Spinal cord (tissue), 10 donors: Measurements from ENCODE around the gene LRMDA. TPM values are rescaled to one million over a fixed set of nuclear protein-coding genes. Genes with fewer than 3 reads are reported as not detected.

Experiments
- DNase-seq, 6 donors: peaks; one replicate each; pipeline versions ENCODE4 v3.0.0 to v3.0.0-alpha.2; 2013 to 2015; ENCODE audit warnings: low spot score in 6 of 6, low read depth in 4 of 6
- H3K27ac ChIP-seq: one replicate; pipeline ENCODE4 v1.5.1; 2013; ENCODE audit warnings: low read depth, low read length, control low read depth
- H3K27me3 ChIP-seq: one replicate; pipeline ENCODE4 v1.6.1; 2013; ENCODE audit warnings: low read length; ENCODE audit not compliant: control insufficient read depth, insufficient read depth
- H3K36me3 ChIP-seq: one replicate; pipeline ENCODE4 v1.6.1; 2013; ENCODE audit warnings: low read length; ENCODE audit not compliant: control insufficient read depth, insufficient read depth
- H3K4me1 ChIP-seq: one replicate; pipeline ENCODE4 v1.6.1; 2013; ENCODE audit warnings: low read length; ENCODE audit not compliant: control insufficient read depth, insufficient read depth
- H3K4me3 ChIP-seq: one replicate; pipeline ENCODE4 v1.5.1; 2013; ENCODE audit warnings: low read depth, low read length, control low read depth
- H3K9me3 ChIP-seq: one replicate; pipeline ENCODE4 v1.6.1; 2013; ENCODE audit warnings: low read length; ENCODE audit not compliant: control insufficient read depth, insufficient read depth
- WGBS: methylation state at CpG from one replicate; pipeline ENCODE4 v1.1.5; 2013; ENCODE audit warnings: missing lambda C conversion rate; ENCODE audit not compliant: insufficient coverage; 5-methylcytosine and 5-hydroxymethylcytosine counted together
- polyA plus RNA-seq, 2 donors: library from polyadenylated mRNA; unstranded; fragments of 120-200 nt; gene quantifications; one replicate each; pipeline ENCODE4 v1.2.1, GENCODE V29; 2013; ENCODE audit not compliant: insufficient read length in 2 of 2
- total RNA-seq, 2 donors: library from RNA; depleted of rRNA in 1 of 2; stranded (reverse); fragments of 120-200 nt in 1 of 2; fragments of >200 nt in 1 of 2; gene quantifications; one replicate each; pipeline versions ENCODE4 v1.2.3 to v1.2.4, GENCODE V29; 2013 to 2014
- donor health status: healthy.

Gene LRMDA
- total and polyA plus RNA-seq, 4 donors: 5.6 to 9.9 (median 7.2) TPM

DNA sequence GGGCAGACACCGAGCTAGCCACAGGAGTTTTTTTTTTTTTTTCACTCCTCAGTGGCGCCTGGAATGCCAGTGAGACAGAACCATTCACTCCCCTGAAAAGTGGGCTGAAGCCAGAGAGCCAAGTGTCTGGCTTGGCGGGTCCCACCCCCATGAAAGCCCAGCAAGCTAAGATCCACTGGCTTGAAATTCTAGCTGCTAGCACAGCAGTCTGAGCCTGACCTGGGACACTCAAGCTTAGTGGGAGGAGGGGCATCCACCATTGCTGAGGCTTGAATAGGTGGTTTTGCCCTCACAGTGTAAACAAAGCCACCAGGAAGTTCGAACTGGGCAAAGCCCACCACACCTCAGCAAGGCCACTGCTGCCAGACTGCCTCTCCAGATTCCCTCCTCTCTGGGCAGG is 144.5 kb downstream of the LRMDA start:
- no peaks in the 10 kb centered on the region for H3K36me3 ChIP-seq
- no peak for DNase-seq
- no peaks in the 10 kb centered on the region for H3K27me3 ChIP-seq
- no peaks in the 10 kb centered on the region for H3K4me1 ChIP-seq
- H3K27ac ChIP-seq: no peak overlapping the region
- no peak overlapping the region for H3K4me3 ChIP-seq
- WGBS: 57% methylated on average over 1 of the region's 4 CpGs
- H3K9me3 ChIP-seq: peaks cover 4% of the 10 kb centered on the region

DNA sequence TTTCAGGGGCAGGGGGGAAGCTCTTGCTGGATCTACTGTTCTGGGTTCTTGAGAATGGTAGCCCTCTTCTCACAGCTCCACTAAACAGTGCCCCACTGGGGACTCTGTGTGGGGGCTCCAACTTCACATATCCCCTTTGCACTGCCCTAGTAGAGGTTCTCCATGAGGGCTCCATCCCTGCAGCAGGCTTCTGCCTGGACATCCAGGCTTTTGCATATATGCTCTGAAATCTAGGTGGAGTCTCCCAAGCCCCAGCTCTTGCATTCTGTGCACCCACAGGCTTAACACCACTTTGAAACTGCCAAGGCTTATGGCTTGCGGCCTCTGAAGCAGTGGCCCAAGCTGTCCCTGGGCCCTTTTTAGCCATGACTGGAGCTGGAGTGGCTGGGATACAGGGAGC is 150.7 kb downstream of the LRMDA start:
- H3K27me3 ChIP-seq: no peaks in the 10 kb centered on the region
- no peak for DNase-seq
- 100% methylated on average over 1 of the region's 1 CpG for WGBS
- peaks cover 9% of the 10 kb centered on the region for H3K9me3 ChIP-seq
- H3K4me1 ChIP-seq: no peaks in the 10 kb centered on the region
- no peak overlapping the region for H3K27ac ChIP-seq
- H3K4me3 ChIP-seq: no peak overlapping the region
- H3K36me3 ChIP-seq: no peaks in the 10 kb centered on the region

- no peak overlapping the region for H3K4me3 ChIP-seq
- no peak for DNase-seq
- no peaks in the 10 kb centered on the region for H3K27me3 ChIP-seq
- no peaks in the 10 kb centered on the region for H3K4me1 ChIP-seq
- H3K27ac ChIP-seq: no peak overlapping the region
- no CpG with 5 or more reads among the region's 1 CpG for WGBS
- H3K36me3 ChIP-seq: no peaks in the 10 kb centered on the region
- H3K9me3 ChIP-seq: peaks cover 9% of the 10 kb centered on the region
Observed at GRCh38 chr10:75585294-75585693, 153.9 kb downstream of the LRMDA start.

GRCh38 chr10:75586814-75587213 is 155.4 kb downstream of the LRMDA start:
- H3K9me3 ChIP-seq: peaks cover 8% of the 10 kb centered on the region
- no peaks in the 10 kb centered on the region for H3K27me3 ChIP-seq
- no peaks in the 10 kb centered on the region for H3K36me3 ChIP-seq
- no peak overlapping the region for H3K27ac ChIP-seq
- WGBS: no CpG with 5 or more reads among the region's 1 CpG
- H3K4me3 ChIP-seq: no peak overlapping the region
- DNase-seq: no peak
- H3K4me1 ChIP-seq: no peaks in the 10 kb centered on the region

- WGBS: 20% methylated on average over 1 of the region's 1 CpG
- H3K4me1 ChIP-seq: peaks cover 8% of the 10 kb centered on the region
- no peak for DNase-seq
- H3K4me3 ChIP-seq: no peak overlapping the region
- H3K9me3 ChIP-seq: no peaks in the 10 kb centered on the region
- H3K36me3 ChIP-seq: no peaks in the 10 kb centered on the region
- no peak overlapping the region for H3K27ac ChIP-seq
- H3K27me3 ChIP-seq: peaks cover 4% of the 10 kb centered on the region
Observed at GRCh38 chr10:75588031-75588430, 156.6 kb downstream of the LRMDA start.

- DNase-seq: no peak
- Histone ChIP-seq H3K9me3 (no peaks in the 10 kb centered on the region), H3K36me3 (no peaks in the 10 kb centered on the region), H3K27ac (no peak overlapping the region), H3K4me1 (peaks cover 8% of the 10 kb centered on the region), H3K27me3 (peaks cover 7% of the 10 kb centered on the region), H3K4me3 (no peak overlapping the region)
- no CpG with 5 or more reads among the region's 3 CpGs for WGBS
Observed at GRCh38 chr10:75589895-75590654, 158.7 kb downstream of the LRMDA start.

DNA sequence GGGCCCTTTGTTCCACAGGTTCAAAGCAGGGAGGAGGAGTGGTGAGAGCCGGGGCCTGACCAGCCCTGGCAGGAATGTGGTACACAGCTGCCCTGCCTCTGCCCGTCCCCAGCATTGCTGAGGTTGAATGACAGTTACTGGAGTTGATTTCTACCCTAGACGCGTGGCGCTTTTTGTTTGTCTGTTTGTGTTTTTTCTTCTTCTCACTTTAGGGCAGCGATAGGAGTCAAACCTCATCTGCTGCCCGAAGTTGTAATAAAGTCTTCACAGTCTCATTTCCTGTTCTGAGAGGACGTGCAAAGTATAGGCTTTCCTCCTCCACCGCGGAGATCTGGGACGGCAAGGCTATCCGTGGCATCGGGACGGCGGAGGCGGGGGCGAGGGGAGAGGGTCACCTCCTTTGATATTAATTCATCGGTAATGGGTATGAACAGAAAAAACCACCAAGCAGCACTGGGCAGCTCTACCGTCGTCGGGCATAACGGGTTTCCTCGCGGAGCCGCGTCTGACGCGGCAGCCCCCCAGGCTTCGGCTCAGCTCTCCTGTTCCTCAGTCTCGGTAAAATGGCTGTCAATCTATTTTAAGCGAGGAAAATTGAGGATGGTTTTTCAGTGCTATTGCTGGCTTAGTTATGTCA is 160.8 kb downstream of the LRMDA start:
- Histone ChIP-seq H3K4me1 (peaks cover 8% of the 10 kb centered on the region), H3K27me3 (peaks cover 7% of the 10 kb centered on the region), H3K27ac (no peak overlapping the region), H3K9me3 (no peaks in the 10 kb centered on the region), H3K36me3 (no peaks in the 10 kb centered on the region), H3K4me3 (no peak overlapping the region)
- 91% methylated on average over 22 of the region's 31 CpGs for WGBS
- DNase-seq: no peak

DNA sequence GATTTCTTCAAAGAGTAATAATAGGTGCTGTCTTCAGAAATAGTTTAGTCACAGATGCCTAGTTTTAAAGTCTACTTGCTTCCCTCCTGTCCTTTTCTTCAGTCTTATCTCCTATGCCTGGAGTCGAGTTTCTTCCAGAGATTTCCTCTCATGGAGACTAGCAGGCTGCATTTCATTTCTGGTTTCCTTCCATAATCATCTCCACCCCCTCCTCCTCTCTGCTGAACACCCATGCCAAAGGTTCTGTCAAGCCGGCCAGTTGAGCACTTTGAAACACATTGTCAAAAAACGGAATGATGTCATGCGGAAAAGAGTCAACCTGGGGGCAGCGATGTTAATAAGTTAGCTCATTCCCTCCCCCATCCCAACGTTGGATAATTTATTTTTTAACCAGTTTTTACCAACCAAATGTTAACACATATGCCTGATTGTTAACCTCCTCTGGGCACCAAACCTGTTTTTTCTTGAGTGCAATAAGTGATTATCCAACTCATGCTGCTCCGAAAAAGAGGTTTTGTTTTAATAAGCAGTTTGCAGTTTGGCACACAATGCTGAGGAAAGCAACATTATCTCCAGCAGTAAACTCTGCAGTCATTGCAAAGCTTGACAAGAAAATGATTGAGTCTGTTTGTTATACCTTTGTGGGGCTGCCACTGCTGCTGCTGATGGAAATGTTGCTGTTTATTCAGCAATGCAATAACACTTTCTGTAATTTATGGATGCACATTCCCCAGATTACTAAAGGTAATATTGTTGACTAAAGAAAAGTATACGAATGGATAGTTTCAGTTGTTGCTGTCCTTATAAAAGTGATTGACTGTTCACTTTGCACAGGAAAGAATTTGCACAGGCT is 161.6 kb downstream of the LRMDA start:
- WGBS: 31% methylated on average over 6 of the region's 8 CpGs
- Histone ChIP-seq H3K4me1 (peaks cover 12% of the 10 kb centered on the region), H3K27ac (no peak overlapping the region), H3K9me3 (no peaks in the 10 kb centered on the region), H3K36me3 (no peaks in the 10 kb centered on the region), H3K4me3 (no peak overlapping the region), H3K27me3 (peaks cover 10% of the 10 kb centered on the region)
- DNase-seq: peak in 2 of 6 donors; percentile 44 to 83

DNA sequence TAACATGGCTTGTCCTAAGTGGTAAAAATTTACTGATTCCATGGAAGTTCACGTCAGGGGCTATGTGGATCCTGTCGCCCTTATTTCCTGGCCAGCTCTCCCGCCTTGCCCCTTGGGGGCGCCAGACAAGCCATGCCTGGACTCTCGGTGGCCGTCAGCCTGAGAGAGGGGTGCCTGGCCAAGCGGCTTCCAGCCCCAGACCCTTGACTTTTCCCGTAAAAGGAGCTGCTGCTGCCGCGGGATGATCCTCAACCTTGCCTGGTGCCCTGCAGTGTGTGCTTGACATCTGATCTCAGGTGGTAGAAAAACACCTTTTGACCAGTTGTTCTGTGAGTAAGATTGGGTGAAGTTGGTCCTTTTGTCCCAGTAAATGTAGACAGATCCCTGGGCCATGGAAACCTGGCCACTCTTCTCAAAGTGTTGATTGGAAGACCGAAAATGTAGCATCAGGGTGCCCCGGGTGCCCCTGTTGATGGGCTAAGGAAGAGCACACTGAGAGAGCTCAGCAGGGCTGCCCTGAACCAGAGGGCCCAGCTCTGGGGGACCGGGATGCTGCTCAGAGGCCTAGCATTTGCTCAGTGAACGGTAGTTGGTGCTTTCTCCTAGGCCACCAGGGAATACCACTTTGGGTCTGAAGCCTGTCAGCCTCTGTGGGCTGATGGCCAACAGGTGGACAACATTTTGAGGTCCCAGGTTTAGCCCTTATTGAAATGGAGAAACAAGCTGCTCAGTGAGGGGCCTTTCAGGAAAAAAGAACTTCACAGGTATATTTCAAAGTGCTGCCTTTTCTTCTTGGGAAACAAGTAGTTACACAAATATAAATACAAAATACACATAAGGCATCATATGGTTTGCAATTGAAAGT is 162.5 kb downstream of the LRMDA start:
- no peak overlapping the region for H3K4me3 ChIP-seq
- H3K4me1 ChIP-seq: peaks cover 12% of the 10 kb centered on the region
- no peak overlapping the region for H3K27ac ChIP-seq
- H3K36me3 ChIP-seq: no peaks in the 10 kb centered on the region
- no peaks in the 10 kb centered on the region for H3K9me3 ChIP-seq
- WGBS: 74% methylated on average over 14 of the region's 14 CpGs
- DNase-seq: no peak
- peaks cover 11% of the 10 kb centered on the region for H3K27me3 ChIP-seq
